ENCODE measurements around the gene FBXL3.

DNA sequence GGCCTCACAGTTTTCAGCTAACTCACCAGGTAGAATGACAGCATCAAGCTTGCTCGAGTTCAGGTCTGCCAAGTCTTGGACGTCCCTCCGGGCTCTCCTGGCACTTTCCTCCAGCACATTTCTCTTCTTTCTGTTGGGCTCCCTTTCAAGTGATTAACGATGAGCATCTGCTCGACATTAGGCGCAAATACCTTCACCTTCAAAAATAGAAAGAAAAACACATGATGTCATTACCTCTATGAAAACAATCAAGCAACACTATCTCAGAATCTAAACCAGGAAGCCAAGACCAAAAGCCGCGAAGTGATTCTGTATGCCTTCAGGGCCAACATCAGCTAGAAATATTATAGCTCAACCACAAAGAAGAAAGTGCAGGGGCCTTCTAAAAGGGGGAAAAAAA, 50.5 kb downstream of the FBXL3 start:
- TF ChIP-seq ZNF274 (IDR thresholded peaks at IDR 0.05; ENCODE audit: low read depth, low read length) (no peak), SUZ12 (IDR thresholded peaks at IDR 0.05; ENCODE audit: extremely low read depth, insufficient read depth, insufficient read length) (no peak)
